Right ventricle myocardium inferior (tissue), 1 donor: ENCODE data around the gene RAB30. TPM values are rescaled to one million over a fixed set of nuclear protein-coding genes. Genes with fewer than 3 reads are reported as not detected.

Experiments
- ATAC-seq: fragments of 200-7000 bp; cut with Tn5 transposase; one replicate; pipeline ENCODE4 v1.9.1; 2020; ENCODE audit warnings: mild to moderate bottlenecking, moderate library complexity
- DNase-seq: peaks from one replicate; pipeline ENCODE4 v3.0.0; 2021; ENCODE audit errors: missing footprints
- intact Hi-C: fragments of 100-400 bp; cut with DNase I; formaldehyde crosslinking; loops from one replicate; pipeline ENCODE4 v1.11.0; 2022
- total RNA-seq: library from RNA; stranded (reverse); fragmentation: NEBNext Ultra II Directional; extraction: Animal tissue kit (Norgen Biotek cat#: 25700); gene quantifications from one replicate; pipeline ENCODE4 v1.2.1, GENCODE V29; 2021
- donor health status: DM: no; HTN: yes; CAD: no; lungs with severe emphysema.

RAB30 gene
- total RNA-seq, 1 donor from 2014 or later: 28.2 TPM

DNA sequence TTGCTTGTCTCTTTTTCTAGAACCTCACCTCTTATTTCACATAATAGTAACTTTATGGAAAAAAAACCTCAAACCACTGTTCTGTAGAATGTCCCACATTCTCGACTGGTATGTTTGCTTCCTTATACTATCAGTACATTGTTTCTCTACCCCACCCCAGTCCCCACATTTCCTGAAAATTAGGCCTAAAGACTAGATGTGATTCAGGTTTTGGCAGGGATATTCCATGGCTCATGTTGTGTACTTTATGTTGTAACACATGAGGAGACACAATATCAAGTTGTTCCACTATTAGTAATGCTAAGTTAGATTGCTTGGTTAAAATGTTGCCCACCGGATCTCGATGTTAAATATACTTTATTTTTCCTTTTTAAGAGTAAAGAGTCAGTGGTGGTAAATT is 135.4 kb downstream of the RAB30 start:
- ATAC-seq (no peak), DNase-seq (no peak)
- intact Hi-C loops: no loop called here

DNA sequence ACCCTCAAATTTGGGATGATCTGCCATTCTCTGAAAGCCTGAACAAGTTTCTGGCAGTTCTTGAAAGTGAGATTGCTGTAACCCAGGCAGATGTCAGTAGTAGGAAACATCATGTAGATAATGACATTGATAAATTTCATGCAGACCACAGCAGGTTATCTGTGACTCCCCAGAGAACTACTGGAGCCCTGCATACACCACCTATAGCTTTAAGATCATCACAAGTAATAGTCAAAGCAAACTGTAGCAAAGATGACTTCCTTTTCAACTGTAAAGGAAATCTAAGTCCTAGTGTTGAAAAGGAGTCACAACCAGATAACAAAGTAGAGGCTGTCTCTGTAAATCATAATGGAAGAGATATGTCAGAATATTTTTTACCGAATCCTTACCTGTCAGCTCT is 139.1 kb downstream of the RAB30 start:
- intact Hi-C loops: no loop called here
- no peak for ATAC-seq
- DNase-seq: no peak

DNA sequence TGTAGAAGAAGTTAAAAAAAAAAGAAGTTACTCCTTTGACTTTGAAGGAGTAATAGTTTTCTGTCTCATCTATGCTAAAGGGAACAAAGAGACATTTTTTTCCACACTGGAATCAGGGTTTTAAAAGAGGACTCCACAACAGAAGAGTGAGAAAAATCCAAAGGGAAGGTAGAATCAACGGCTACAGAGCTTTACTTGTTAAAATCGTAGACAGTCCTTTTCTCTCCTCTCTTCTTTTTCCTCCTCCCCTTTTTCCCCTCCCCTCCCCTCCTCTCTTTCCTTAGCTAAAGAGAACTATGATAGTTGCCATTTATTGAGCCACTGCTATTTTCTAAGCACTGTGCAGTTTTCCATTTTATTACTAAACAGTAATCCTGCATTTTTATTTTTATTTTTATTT is 141.0 kb downstream of the RAB30 start:
- intact Hi-C loops: no loop called here
- DNase-seq (no peak), ATAC-seq (no peak)

GRCh38 chr11:82930229-82930628 is 141.5 kb downstream of the RAB30 start:
- no peak for ATAC-seq
- no peak for DNase-seq
- intact Hi-C loops: no loop called here

DNA sequence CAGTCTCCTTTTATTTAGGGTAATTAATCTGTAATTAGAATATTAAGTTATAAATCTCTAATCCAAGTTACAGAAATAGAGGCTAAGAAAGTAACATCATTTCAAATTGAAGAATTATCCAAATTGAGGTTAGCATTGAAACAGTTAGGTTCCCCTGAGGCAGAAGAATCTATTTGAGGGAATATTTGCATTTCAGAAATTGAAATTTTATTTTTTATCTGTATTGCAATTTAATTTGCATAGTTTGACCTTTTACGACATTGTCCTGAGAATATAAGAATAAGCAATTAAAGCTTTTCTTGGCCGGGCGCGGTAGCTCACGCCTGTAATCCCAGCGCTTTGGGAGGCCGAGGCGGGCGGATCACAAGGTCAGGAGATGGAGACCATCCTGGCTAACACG is 142.6 kb downstream of the RAB30 start:
- ATAC-seq (no peak), DNase-seq (no peak)
- intact Hi-C loops: loop anchor here (5.0 to 10.0 kb wide), 2 partner anchors 64 to 143 kb away; partner anchors contain the start of gene RAB30

- ATAC-seq (no peak), DNase-seq (no peak)
- intact Hi-C loops: loop anchor here (5.0 to 10.0 kb wide), 2 partner anchors 63 to 145 kb away; partner anchors contain the start of gene RAB30
These were observed 144.3 kb downstream of the RAB30 start for GRCh38 chr11:82927264-82927880.

DNA sequence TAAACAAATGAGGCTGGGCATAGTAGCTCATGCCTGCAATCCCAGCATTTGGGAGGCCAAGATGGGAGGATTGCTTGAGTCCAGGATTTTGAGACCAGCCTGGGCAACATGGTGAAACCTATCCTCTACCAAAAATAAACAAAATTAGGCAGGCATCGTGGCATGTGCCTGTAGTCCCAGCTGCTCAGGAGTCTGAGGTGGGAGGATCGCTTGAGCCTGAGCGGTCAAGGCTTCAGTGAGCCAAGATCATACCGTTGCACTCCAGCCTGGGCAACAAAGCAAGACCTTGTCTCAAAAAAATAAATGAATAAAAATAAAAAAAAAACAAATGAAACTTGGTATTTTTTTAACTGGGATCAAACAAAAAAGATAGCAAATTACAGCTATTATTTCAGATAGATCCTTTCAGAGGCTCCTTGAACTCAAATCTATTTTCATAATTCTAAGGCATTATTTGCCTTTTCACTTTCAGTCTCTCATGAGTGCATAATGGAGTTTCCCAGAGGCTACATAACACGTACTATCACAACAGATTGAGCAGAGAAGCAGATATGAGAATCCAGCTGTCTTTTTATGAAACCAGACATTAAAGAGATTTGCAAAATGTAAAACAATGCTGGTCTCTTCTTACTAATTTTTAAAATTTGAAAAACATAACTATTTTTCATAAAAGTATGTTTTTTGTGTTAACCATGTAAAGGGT is 147.0 kb downstream of the RAB30 start:
- ATAC-seq: no peak
- intact Hi-C loops: loop anchor here (5.0 to 10.0 kb wide), 2 partner anchors 60 to 148 kb away; partner anchors contain the start of gene RAB30

More for the DNA sequence above, 147.0 kb downstream of the RAB30 start:
- DNase-seq: no peak

Other genes starting within 250 kb of the RAB30 start
- 43.4 TPM for gene PRCP, start 171.5 kb downstream of the RAB30 start, total RNA-seq
- 0.95 TPM for gene DDIAS, start 170.2 kb downstream of the RAB30 start, total RNA-seq
- 24.5 TPM for gene PCF11, start 85.2 kb upstream of the RAB30 start, total RNA-seq
- gene ANKRD42, start 121.8 kb upstream of the RAB30 start, total RNA-seq: 4.7 TPM
- 21.2 TPM for gene CCDC90B, start 214.5 kb upstream of the RAB30 start, total RNA-seq